RWPE1 (cell line): ENCODE results near the gene PEBP1.
"Not testable (repeated sequence)": the region's sequence is repeated elsewhere in the genome, so short reads cannot be mapped to it uniquely, and the experiment has no call there.

Experiments
- CTCF ChIA-PET: fragments of 350-600 bp; sonication (Branson Sonifier 250); formaldehyde crosslinking; extraction: SDS; loops from one replicate; lab custom pipeline; 2021; lab: Yijun Ruan, JAX
- POLR2A ChIA-PET: fragments of 400-600 bp; formaldehyde crosslinking; extraction: SDS; loops from one replicate; lab custom pipeline; 2020; ENCODE audit warnings: antibody characterized with exemption; ENCODE audit not compliant: low non-redundant PET; lab: Yijun Ruan, JAX
- DNase-seq: peaks from one replicate; pipeline ENCODE4 v3.0.0; 2012; ENCODE audit warnings: low spot score
- H3K27ac ChIP-seq: fragments of 450-650 bp; 2 replicates; pipeline ENCODE4 v1.5.1; 2017
- CTCF ChIP-seq: fragments of 450-650 bp; conservative IDR thresholded peaks from 2 replicates; pipeline ENCODE4 v1.5.1; 2017; ENCODE audit warnings: low read depth, mild to moderate bottlenecking

PEBP1 gene

GRCh38 chr12:118126119-118126757 is 9.7 kb upstream of the PEBP1 start:
- POLR2A ChIA-PET: no interaction called here
- no peak for DNase-seq
- CTCF ChIA-PET: interaction anchor here (0.7 kb wide), 1 partner anchor 17 kb away, joined by 6 read pairs; no protein-coding TSS in a partner anchor
- TF ChIP-seq CTCF: no peak
- H3K27ac ChIP-seq: peak overlapping the region; percentile 35

- POLR2A ChIA-PET: no interaction called here
- CTCF ChIA-PET: interaction anchor here (0.7 kb wide), 1 partner anchor 21 kb away, joined by 5 read pairs; no protein-coding TSS in a partner anchor
- no peak overlapping the region for H3K27ac ChIP-seq
- DNase-seq: no peak
- no peak for TF ChIP-seq CTCF
Measured at GRCh38 chr12:118127867-118128266, 8.1 kb upstream of the PEBP1 start.

GRCh38 chr12:118129436-118129835 is 6.5 kb upstream of the PEBP1 start:
- H3K27ac ChIP-seq, POLR2A ChIA-PET, CTCF ChIA-PET, DNase-seq: not testable (repeated sequence)

- ChIA-PET POLR2A (no interaction called here), CTCF (interaction anchor here (0.5 to 1.8 kb wide), 3 partner anchors 33 to 1533 kb away, joined by 4 to 11 read pairs (median 6); partner anchors contain the start of gene SUDS3)
- TF ChIP-seq CTCF: no peak
- H3K27ac ChIP-seq: peak overlapping the region; percentile 73
- DNase-seq: peak; percentile 44
Measured at GRCh38 chr12:118136559-118137003, 657 bp downstream of the PEBP1 start.

GRCh38 chr12:118137148-118137678 is 1.3 kb downstream of the PEBP1 start:
- CTCF ChIA-PET: interaction anchor here (0.6 to 1.1 kb wide), 2 partner anchors 34 to 224 kb away, joined by 3 to 4 read pairs; no protein-coding TSS in a partner anchor
- H3K27ac ChIP-seq: peak overlapping the region; percentile 13; the same call in 1 of the 2 replicates
- no peak for DNase-seq
- POLR2A ChIA-PET: no interaction called here
- TF ChIP-seq CTCF: no peak

GRCh38 chr12:118140825-118141224 is 4.9 kb downstream of the PEBP1 start:
- no peak for TF ChIP-seq CTCF
- POLR2A ChIA-PET: no interaction called here
- no peak overlapping the region for H3K27ac ChIP-seq
- CTCF ChIA-PET: interaction anchor here (0.6 to 1.0 kb wide), 2 partner anchors 20 to 237 kb away, joined by 3 to 4 read pairs; no protein-coding TSS in a partner anchor
- DNase-seq: no peak

GRCh38 chr12:118144499-118144898 is 8.6 kb downstream of the PEBP1 start:
- CTCF ChIA-PET: no interaction called here
- TF ChIP-seq CTCF: no peak
- no peak for DNase-seq
- POLR2A ChIA-PET: no interaction called here
- no peak overlapping the region for H3K27ac ChIP-seq
